Measurements from ENCODE around the gene DIDO1. TPM values are rescaled to one million over a fixed set of nuclear protein-coding genes. Genes with fewer than 3 reads are reported as not detected.

DIDO1 gene
- total and polyA plus RNA-seq, 2 of the 13 experiments (the other 11 are each of a cell fraction or from before 2014, with no cell fraction given): 75.0 to 75.1 TPM

DNA sequence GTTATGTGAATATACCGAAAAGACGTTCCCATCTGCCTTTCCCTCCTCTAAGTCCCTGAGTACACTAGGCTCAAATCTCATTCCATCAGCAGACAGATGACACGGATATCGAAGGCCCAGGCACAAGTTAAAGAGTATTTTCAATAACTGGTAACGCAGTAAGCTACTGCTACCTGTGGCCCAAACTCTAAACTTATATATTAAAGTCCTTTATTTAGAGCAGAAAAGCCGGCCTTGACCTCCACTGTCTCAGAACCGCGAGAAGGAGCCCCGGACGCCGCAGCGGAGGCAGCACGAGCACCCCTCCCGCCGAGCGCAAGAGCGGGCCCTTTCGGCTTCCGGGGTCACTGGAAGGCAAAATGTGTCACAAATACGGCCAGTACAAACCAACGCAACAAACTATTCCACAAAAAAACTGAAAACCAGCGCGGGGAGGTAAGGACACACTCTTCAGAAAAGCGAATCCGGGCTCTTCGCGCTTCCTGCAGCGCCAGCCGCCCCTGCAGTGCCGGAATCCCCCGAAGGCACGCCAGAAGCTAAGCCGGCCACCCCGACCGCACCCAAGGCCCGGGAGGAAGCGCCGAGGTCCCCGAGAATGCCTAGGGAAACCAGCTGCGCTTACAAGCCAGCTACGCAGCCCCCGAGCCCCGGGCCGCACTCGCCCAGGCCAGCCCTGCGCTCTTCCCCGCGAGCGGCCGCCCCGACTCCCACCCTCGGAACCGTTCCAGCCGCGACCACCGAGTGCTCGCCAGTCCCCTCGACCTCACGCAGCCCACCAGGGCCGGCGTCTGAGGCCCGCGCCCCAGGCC is 681 bp downstream of the DIDO1 start (continued):
- TF ChIP-seq, protein P1, sequence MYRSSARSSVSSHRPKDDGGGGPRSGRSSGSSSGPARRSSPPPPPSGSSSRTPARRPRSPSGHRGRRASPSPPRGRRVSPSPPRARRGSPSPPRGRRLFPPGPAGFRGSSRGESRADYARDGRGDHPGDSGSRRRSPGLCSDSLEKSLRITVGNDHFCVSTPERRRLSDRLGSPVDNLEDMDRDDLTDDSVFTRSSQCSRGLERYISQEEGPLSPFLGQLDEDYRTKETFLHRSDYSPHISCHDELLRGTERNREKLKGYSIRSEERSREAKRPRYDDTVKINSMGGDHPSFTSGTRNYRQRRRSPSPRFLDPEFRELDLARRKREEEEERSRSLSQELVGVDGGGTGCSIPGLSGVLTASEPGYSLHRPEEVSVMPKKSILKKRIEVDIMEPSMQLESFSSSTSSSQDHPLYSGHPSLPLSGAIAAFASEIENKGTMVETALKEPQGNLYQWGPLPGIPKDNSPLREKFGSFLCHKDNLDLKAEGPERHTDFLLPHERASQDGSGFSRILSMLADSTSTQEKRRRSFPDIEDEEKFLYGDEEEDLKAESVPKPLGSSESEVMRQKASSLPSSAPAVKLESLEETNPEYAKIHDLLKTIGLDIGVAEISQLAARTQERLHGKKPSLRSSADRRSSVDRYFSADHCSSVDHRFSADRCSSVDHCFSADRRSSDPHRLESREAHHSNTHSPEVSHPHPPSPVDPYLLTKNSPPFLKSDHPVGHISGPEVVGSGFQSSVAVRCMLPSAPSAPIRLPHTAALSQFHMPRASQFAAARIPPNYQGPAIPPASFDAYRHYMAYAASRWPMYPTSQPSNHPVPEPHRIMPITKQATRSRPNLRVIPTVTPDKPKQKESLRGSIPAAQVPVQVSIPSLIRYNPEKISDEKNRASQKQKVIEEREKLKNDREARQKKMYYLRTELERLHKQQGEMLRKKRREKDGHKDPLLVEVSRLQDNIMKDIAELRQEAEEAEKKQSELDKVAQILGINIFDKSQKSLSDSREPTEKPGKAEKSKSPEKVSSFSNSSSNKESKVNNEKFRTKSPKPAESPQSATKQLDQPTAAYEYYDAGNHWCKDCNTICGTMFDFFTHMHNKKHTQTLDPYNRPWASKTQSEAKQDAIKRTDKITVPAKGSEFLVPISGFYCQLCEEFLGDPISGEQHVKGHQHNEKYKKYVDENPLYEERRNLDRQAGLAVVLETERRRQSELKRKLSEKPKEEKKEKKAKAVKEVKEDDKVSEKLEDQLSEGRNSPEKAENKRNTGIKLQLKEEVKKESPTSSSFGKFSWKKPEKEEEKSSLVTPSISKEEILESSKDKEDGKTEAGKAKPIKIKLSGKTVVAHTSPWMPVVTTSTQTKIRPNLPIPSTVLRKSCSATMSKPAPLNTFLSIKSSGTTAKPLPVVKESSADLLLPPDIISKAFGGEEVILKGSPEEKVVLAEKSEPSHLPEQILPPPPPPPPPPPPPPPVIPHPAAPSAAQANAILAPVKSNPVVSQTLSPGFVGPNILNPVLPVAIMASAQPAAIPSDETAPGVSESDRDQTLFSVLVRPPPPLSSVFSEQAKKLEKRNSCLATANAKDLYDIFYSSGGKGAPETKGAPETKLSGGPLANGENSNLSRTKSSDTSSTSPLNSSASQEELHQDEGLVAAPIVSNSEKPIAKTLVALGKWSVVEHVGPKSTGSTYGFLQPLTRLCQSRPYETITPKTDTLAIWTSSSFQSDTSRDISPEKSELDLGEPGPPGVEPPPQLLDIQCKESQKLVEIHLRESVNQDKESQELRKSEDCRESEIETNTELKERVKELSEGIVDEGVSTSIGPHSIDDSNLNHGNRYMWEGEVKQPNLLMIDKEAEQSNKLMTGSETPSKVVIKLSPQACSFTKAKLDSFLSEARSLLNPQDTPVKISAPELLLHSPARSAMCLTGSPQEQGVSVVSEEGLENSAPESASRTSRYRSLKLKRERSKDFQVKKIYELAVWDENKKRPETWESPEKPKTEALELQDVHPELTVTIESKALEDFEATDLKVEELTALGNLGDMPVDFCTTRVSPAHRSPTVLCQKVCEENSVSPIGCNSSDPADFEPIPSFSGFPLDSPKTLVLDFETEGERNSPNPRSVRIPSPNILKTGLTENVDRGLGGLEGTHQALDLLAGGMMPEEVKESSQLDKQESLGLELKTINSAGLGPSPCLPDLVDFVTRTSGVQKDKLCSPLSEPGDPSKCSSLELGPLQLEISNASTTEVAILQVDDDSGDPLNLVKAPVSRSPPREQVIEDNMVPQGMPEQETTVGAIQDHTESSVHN (CRISPR knock-in tag; IDR thresholded peaks at IDR 0.05): no peak
- TF ChIP-seq RFX5 (IDR thresholded peaks at IDR 0.05; ENCODE audit: low read depth, low read length) (no peak), ZFP82 (CRISPR knock-in tag; IDR thresholded peaks at IDR 0.05; ENCODE audit: borderline replicate concordance) (no peak), ZNF790 (CRISPR knock-in tag; IDR thresholded peaks at IDR 0.05; ENCODE audit: borderline replicate concordance) (no peak), HIVEP1 (CRISPR knock-in tag; IDR thresholded peaks at IDR 0.05) (0 out of 2 replicates have a peak, but pooled peaks have one; percentile 20), ARID2 (CRISPR knock-in tag; IDR thresholded peaks at IDR 0.05; ENCODE audit: borderline replicate concordance) (no peak), ZNF17 (CRISPR knock-in tag; IDR thresholded peaks at IDR 0.05) (no peak), SP2 (CRISPR knock-in tag; IDR thresholded peaks at IDR 0.05) (no peak), ZIK1 (CRISPR knock-in tag; IDR thresholded peaks at IDR 0.05; ENCODE audit: borderline replicate concordance, low read depth) (no peak), JUND (CRISPR knock-in tag; IDR thresholded peaks at IDR 0.05) (no peak), STAT5B (CRISPR knock-in tag; IDR thresholded peaks at IDR 0.05) (no peak), NFRKB (IDR thresholded peaks at IDR 0.05) (no peak), ADNP (CRISPR knock-in tag; IDR thresholded peaks at IDR 0.05) (no peak)
- TF ChIP-seq, protein P2, sequence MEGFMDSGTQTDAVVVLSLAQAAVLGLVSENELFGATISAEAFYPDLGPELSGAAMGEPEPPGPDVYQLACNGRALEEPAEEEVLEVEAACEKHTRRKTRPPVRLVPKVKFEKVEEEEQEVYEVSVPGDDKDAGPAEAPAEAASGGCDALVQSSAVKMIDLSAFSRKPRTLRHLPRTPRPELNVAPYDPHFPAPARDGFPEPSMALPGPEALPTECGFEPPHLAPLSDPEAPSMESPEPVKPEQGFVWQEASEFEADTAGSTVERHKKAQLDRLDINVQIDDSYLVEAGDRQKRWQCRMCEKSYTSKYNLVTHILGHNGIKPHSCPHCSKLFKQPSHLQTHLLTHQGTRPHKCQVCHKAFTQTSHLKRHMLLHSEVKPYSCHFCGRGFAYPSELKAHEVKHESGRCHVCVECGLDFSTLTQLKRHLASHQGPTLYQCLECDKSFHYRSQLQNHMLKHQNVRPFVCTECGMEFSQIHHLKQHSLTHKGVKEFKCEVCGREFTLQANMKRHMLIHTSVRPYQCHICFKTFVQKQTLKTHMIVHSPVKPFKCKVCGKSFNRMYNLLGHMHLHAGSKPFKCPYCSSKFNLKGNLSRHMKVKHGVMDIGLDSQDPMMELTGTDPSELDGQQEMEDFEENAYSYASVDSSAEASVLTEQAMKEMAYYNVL (CRISPR knock-in tag; IDR thresholded peaks at IDR 0.05; ENCODE audit: borderline replicate concordance): no peak; the same call in 1 of the 2 replicates
- TF ChIP-seq, protein P3, sequence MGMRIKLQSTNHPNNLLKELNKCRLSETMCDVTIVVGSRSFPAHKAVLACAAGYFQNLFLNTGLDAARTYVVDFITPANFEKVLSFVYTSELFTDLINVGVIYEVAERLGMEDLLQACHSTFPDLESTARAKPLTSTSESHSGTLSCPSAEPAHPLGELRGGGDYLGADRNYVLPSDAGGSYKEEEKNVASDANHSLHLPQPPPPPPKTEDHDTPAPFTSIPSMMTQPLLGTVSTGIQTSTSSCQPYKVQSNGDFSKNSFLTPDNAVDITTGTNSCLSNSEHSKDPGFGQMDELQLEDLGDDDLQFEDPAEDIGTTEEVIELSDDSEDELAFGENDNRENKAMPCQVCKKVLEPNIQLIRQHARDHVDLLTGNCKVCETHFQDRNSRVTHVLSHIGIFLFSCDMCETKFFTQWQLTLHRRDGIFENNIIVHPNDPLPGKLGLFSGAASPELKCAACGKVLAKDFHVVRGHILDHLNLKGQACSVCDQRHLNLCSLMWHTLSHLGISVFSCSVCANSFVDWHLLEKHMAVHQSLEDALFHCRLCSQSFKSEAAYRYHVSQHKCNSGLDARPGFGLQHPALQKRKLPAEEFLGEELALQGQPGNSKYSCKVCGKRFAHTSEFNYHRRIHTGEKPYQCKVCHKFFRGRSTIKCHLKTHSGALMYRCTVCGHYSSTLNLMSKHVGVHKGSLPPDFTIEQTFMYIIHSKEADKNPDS (CRISPR knock-in tag; IDR thresholded peaks at IDR 0.05): no peak; the same call in 1 of the 2 replicates
- TF ChIP-seq, protein P4, sequence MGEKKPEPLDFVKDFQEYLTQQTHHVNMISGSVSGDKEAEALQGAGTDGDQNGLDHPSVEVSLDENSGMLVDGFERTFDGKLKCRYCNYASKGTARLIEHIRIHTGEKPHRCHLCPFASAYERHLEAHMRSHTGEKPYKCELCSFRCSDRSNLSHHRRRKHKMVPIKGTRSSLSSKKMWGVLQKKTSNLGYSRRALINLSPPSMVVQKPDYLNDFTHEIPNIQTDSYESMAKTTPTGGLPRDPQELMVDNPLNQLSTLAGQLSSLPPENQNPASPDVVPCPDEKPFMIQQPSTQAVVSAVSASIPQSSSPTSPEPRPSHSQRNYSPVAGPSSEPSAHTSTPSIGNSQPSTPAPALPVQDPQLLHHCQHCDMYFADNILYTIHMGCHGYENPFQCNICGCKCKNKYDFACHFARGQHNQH (CRISPR knock-in tag; IDR thresholded peaks at IDR 0.05): no peak

Measured in HepG2 (cell line).